HuH-7.5 (cell line): ENCODE measurements around the gene CLEC1B.
"Not testable (repeated sequence)": the region's sequence is repeated elsewhere in the genome, so short reads cannot be mapped to it uniquely, and the experiment has no call there.

ENCODE experiments used
- DNase-seq: peaks from one replicate; pipeline ENCODE4 v3.0.0; 2011; ENCODE audit warnings: low spot score

CLEC1B gene

DNA sequence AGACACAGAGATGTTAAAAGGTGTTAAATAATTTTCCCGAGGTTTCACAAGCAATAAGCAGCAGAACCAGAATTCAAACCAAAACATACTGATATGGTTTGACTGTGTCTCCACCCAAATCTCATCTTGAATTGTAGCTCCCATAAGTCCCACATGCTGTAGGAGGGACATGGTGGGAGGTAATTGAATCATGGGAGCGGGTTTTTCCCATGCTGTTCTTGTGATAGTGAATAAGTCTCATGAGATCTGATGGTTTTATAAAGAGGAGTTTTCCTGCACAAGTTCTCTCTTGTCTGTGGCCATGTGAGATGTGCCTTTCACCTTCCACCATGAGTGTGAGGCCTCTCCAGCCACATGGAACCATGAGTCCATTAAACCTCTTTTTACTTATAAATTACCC lies 24.2 kb downstream of the CLEC1B start:
- DNase-seq, result not testable (repeated sequence)

DNA sequence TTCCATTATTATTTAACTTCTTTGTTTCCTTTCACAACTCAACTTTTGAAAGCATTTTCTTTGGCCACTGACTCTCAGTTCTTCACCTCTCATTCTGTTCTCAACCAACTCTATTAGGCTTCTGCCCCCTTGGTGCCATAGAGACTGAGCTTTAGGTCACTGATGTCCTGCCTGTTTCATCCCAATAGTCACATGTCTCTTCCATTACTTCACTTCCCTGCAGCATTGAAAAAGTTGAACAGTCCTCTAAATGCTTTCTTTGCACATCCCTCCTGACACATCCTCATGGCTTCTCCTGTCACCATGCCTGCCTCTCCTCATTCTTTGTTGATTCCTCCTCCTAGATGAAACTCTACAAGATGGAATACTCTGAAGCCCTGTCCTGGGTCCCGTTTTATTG lies 25.0 kb downstream of the CLEC1B start:
- DNase-seq, result no peak

DNA sequence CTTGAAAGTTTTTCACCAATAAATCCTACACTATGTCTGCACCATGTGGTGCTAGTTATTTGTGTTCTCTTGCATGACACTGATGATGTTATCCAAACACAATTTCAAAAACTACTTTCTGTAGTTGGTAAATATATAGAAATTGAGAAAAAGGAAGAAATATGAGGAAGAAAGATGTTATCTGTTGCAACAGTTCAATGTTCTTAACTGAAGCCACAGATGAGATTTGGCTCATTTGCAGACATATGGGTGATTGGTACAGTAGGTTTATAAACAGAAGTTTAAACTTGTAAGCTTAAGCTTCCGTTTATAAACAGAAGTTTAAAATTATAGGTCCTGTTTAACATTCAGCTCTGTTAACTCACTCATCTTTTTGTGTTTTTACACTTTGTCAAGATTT lies 27.7 kb downstream of the CLEC1B start, which contains the start of gene CLEC12A:
CLEC12A (plus strand) TSS at position 229 of the 400 bp plus-strand sequence. CDS start 188 bp downstream, outside the sequence.
- DNase-seq, result no peak

DNA sequence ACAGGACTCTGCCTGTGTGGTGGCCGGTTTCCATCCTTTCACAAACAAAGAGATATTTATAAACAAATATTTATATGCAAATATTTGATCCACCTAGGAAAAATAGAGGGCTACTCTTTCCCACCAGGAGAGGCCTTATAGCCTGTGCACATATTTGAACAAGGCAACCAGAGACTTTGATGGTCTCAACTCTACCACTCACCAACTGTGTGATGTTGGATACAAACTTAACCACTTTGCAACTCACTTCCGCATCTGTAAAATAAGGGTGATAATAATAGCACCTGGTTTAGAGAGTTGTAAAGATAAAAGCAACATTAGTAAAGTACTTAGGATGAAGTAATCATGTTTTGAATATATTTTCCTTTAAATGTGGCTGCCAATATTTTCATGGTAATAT lies 29.2 kb downstream of the CLEC1B start:
- peak; percentile 17 for DNase-seq

DNA sequence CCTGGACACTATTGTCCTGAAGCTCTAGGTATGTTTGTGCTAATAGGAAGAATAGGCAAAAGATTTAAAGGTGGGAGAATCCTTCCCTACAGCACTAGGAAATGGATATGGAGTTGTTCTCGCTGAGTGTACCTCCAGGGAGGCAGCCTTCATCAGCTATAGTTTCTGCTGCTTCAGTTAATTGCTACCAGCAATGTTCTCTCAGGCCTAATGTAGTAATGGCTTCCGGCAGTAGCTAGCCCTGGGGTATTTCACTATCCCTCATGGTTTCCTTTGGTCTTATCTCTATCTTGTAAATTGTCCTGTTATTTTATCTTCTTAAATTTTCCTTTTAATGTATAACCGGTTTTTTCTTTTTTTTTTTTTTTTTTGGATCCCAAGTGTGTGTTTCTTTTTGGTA lies 37.0 kb downstream of the CLEC1B start:
- no peak for DNase-seq

DNA sequence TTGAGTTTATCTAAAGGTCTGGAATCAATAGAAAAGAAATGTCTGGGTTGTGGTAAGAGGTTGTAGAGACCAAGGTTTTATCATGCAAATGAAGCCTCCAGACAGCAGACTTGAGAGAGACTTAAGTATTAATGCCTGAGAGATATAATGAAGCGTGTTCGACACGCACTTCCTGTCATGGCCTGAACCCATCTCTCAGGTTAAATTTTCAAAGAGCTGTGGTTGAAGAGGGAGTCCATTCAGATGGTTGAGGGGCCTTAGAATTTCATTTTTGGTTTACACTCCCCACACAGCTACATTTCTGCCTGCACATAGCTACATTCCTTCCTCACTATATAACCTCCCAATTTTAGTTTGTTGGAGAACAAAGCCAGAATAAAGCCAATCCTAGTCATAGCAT lies 37.8 kb downstream of the CLEC1B start:
- no peak for DNase-seq

DNA sequence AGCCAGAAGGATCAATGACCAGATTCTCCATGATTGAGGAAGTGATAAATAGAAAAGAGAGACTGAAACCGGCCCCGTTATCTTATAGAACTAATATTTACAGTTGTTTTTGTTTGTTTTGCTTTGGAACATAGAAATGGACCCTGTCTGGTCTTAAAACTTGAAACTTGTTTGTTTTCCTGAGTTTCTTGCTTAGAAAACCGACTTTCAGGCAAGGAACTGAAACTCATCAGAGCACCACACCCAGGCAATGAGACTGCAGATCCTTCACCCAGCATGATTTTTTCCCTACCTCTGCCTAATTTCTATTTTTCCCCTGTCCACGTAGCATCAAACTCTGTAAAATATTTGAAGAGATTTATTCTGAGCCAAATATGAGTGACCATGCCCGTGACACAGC lies 38.3 kb downstream of the CLEC1B start:
- DNase-seq, result no peak

DNA sequence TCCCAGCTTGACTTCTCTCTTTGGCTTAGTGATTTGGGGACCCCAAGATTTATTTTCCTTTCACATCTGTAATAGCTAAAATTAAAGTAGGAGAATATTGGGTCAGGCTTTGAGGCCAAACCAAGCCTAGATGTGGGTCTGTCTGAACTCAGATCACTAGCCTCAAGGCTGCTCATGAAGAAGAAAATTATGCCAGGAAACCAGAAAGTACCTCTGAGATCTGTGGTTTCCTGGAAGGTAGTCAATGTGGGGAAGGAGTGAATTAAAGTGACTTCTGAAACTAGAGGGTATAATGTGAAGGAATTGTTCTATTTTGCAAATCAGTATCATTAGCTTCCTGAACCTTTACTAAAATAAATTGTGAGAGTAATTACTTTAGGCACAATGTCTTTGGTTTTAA lies 41.1 kb downstream of the CLEC1B start:
- no peak for DNase-seq

DNA sequence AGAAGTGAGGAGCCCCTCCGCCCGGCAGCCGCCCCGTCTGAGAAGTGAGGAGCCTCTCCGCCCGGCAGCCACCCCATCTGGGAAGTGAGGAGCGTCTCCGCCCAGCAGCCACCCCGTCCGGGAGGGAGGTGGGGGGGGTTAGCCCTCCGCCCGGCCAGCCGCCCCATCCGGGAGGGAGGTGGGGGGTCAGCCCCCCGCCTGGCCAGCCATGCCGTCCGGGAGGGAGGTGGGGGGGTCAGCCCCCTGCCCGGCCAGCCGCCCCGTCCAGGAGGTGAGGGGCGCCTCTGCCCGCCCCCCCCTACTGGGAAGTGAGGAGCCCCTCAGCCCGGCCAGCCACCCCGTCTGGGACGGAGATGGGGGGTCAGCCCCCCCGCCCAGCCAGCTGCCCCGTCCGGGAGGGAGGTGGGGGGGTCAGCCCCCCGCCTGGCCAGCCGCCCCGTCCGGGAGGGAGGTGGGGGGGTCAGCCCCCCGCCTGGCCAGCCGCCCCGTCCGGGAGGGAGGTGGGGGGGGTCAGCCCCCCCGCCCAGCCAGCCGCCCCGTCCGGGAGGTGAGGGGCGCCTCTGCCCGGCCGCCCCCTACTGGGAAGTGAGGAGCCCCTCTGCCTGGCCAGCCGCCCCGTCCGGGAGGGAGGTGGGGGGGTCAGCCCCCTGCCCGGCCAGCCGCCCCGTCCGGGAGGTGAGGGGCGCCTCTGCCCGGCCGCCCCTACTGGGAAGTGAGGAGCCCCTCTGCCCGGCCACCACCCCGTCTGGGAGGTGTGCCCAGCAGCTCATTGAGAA lies 45.8 kb downstream of the CLEC1B start:
- DNase-seq, result not testable (repeated sequence)

DNA sequence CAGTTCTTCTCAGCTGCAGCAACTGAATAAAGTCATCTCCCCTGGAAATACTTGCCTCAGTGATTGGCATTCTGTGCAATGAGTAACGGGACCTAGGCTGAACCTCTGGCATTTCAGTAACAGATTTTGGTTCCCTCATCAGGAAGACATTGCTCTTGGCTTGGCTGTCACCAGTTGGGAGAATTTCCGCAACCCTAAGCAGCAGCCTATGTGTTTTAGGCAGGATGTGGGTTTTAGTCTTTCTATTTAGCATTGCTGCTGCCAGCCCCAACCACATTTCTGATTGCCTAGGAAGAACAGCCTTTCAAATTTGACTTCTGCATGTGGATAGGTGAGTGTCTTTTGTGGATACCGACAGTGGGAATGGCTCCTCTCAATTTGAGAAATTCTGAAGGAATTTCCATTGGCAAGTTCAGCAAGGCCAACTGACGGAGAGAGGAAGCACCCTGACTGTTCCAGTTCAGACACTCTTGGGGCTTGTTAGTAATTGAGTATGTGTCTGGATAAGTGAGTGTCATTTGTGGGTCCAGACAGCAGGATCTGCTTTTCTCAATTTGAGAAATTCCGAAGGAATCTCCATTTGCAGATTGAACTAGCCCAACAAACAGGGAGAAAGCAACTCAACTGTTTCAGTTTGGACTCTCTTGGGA lies 47.8 kb downstream of the CLEC1B start:
- DNase-seq, result no peak

DNA sequence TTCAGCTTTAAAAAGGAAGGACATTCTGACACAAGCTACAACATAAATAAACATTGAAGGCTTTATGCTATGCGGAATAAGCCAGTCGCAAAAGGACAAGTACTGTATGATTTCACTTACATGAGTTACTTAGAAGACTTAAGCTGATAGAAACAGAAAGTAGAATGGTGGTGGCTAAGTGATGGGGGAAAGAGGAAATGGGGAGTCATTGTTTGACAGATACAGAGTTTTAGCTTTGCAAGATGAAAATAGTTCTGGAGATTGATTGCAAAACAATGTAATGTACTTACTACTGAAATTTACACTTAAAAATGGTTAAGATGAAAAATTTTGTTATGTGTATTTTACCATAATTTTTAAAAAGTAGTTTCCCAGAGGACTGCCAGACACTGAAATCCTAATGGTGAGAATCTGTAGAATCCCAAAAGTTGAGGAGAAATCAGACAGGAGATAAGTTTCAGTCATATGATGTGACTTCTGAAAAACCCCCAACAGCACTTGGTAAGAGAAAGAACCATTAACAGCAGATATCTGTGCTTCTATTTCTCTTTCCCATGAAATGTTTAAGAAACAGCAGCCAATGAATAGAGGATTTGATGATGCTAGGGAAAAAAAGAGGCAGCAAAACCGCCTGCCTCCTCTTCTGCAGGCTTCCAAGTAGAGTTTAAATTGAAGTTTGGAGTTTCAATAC lies 50.2 kb downstream of the CLEC1B start:
- no peak for DNase-seq

DNA sequence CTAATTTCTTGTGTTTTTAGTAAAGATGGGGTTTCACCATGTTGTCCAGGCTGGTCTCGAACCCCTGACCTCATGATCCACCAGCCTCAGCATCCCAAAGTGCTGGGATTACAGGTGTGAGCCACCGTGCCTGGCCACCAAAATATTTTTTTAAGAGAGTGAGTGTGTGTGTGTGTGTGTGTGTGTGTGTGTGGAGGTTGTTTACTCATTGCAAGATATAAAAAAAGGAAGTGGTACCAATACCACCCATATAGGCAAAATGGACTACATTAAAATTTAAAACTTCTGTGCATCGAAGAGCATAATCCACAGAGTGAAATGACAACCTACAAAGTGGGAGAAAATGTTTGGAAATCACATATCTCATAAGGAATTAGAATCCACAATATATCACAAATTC lies 51.2 kb downstream of the CLEC1B start:
- DNase-seq, result no peak

DNA sequence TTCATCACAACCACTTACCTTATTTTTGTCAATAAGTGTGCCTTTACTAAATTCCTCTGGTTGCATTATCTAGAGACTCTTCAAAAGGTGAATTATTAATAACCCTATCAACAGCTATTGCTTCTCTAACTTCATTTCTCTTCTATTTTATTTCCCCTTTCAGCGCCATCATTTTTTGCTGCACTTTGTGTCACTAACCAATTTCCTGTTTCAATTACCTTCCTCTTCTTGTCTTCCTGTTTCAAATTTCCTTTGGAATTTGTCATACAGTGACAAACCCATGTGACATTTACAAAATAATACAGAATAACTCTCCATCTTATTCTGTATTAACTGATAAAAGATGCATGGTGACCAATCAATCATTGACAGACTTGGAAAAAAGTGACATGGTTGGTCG lies 54.5 kb downstream of the CLEC1B start:
- no peak for DNase-seq

DNA sequence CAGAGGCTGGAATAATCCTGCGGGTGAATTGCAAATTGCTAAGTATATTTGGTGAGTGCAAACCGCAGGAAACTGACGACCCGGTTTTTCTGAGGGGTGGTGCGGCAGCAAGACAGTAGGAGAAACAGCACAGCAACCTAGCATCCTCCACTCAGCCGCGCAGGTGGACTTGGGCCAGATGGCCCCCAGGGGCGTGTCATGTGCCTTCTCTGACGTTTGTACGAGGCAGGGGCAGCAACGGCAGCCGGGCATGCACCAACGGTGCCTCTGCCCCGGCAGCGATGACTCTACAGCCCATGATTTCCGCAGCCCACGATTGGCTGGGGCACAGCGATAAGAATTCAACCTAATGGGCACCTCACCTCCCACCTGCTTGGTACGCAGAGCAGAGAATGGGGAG lies 55.7 kb downstream of the CLEC1B start:
- DNase-seq, result no peak
